K562 (cell line): Measurements from ENCODE around the gene POLN. TPM values are rescaled to one million over a fixed set of nuclear protein-coding genes. Genes with fewer than 3 reads are reported as not detected.

ENCODE experiments used
- ATAC-seq: fragments of 200-7000 bp; cut with Tn5 transposase; 3 replicates; pipeline ENCODE4 v1.9.1; 2020; ENCODE audit warnings: moderate library complexity
- BruUV-seq: library from RNA; stranded (reverse); fragments of 400-500 nt; replicated peaks from 2 replicates; lab custom pipeline; 2021; lab: Mats Ljungman, UMichigan
- CTCF ChIA-PET: fragments of 300-600 bp; formaldehyde crosslinking; extraction: SDS; loops from one replicate; lab custom pipeline; 2021; ENCODE audit warnings: low intra/inter-chr PET ratio; lab: Yijun Ruan, JAX
- POLR2A ChIA-PET: fragments of 300-600, 350-650 bp; sonication (Branson Sonifier 250); formaldehyde crosslinking; extraction: SDS; loops from one replicate; lab custom pipeline; 2021; ENCODE audit warnings: antibody characterized with exemption, inconsistent platforms; lab: Yijun Ruan, JAX
- DNase-seq, 4 experiments: peaks; one replicate each; pipeline versions ENCODE4 v3.0.0 to v3.0.0-alpha.2; 2011 to 2018; ENCODE audit warnings: low spot score in 3 of 4, mixed read lengths in 3 of 4; ENCODE audit errors: extremely low read depth in 1 of 4
- FAIRE-seq: peaks from 2 replicates; lab custom pipeline; 2011; peaks lifted over from hg19 to GRCh38; lab: Jason Lieb, UNC
- H2AFZ ChIP-seq: 2 replicates; pipeline ENCODE4 v1.6.0; 2011; ENCODE audit warnings: low read depth, low read length, control low read depth, inconsistent platforms
- H3K27ac ChIP-seq: fragments of 200-600 bp; 3 replicates; pipeline ENCODE4 v1.8.0; 2011; ENCODE audit warnings: low read depth, mild to moderate bottlenecking, control low read depth, inconsistent platforms, low read length, moderate library complexity, mixed read lengths; ENCODE audit errors: extremely low read depth
- H3K27me3 ChIP-seq, 2 experiments: fragments of 300-600 bp in 1 of 2; 2 replicates in 1 of 2; 3 replicates in 1 of 2; pipeline versions ENCODE4 v1.6.0 to v1.8.0; 2011; ENCODE audit warnings: inconsistent platforms in 2 of 2, low read length in 2 of 2, mild to moderate bottlenecking in 1 of 2, mixed read lengths in 1 of 2, moderate library complexity in 1 of 2; ENCODE audit not compliant: control insufficient read depth in 2 of 2, insufficient read depth in 2 of 2
- H3K36me3 ChIP-seq: fragments of 300-600 bp; 3 replicates; pipeline ENCODE4 v1.8.0; 2011; ENCODE audit warnings: mild to moderate bottlenecking, low read length, inconsistent platforms; ENCODE audit not compliant: control insufficient read depth, insufficient read depth
- H3K4me1 ChIP-seq, 2 experiments: fragments of 200-600 bp in 1 of 2; replicated peaks in 1 of 2; 2 replicates in 1 of 2; 3 replicates in 1 of 2; pipeline versions ENCODE4 v1.5.1 to v1.8.0; 2011; ENCODE audit warnings: inconsistent platforms in 2 of 2, low read length in 2 of 2, mild to moderate bottlenecking in 1 of 2, mixed read lengths in 1 of 2, moderate library complexity in 1 of 2; ENCODE audit not compliant: control insufficient read depth in 2 of 2, insufficient read depth in 2 of 2
- H3K4me2 ChIP-seq: 2 replicates; pipeline ENCODE4 v1.6.1; 2011; ENCODE audit warnings: low read length, control low read depth, inconsistent platforms, mixed read lengths; ENCODE audit not compliant: insufficient read depth
- H3K4me3 ChIP-seq: fragments of 200-600 bp; sonication (generic), shearing (Covaris generic); 2 replicates; pipeline ENCODE4 v1.5.1; 2016; ENCODE audit warnings: control low read depth, inconsistent platforms
- H3K79me2 ChIP-seq: fragments of 200-600 bp; 3 replicates; pipeline ENCODE4 v1.8.0; 2011; ENCODE audit warnings: low read length, inconsistent platforms; ENCODE audit not compliant: control insufficient read depth, insufficient read depth
- H3K9ac ChIP-seq, 2 experiments: 2 replicates each; pipeline versions ENCODE4 v1.6.0 to v1.6.1; 2011; ENCODE audit warnings: low read depth in 2 of 2, low read length in 2 of 2, control low read depth in 1 of 2, inconsistent platforms in 1 of 2, mild to moderate bottlenecking in 1 of 2, mixed read lengths in 1 of 2; ENCODE audit not compliant: insufficient read depth in 1 of 2
- H3K9me1 ChIP-seq: one replicate; pipeline ENCODE4 v1.6.0; 2011; ENCODE audit warnings: inconsistent platforms, mild to moderate bottlenecking, low read length, moderate library complexity; ENCODE audit not compliant: control insufficient read depth, insufficient read depth
- H3K9me3 ChIP-seq: replicated peaks from 2 replicates; pipeline ENCODE4 v1.5.1; 2011; ENCODE audit warnings: low read depth, low read length, inconsistent platforms; ENCODE audit not compliant: control insufficient read depth, insufficient read depth
- H4K20me1 ChIP-seq: replicated peaks from 2 replicates; pipeline ENCODE4 v1.6.1; 2011; ENCODE audit warnings: low read length, inconsistent platforms, mixed read lengths; ENCODE audit not compliant: control insufficient read depth, insufficient read depth
- ADNP ChIP-seq: fragments of 200-800 bp; sonication (Bioruptor generic); IDR thresholded peaks from 2 replicates; pipeline ENCODE4 v1.6.1; 2016; ENCODE audit warnings: missing genetic modification characterization, missing compliant biosample characterization
- CBX1 ChIP-seq: sonication (generic); IDR thresholded peaks from 2 replicates; pipeline ENCODE4 v1.6.1; 2016; ENCODE audit warnings: antibody characterized with exemption, low read depth, mild to moderate bottlenecking
- HOXB6 ChIP-seq: fragments of 250-450 bp; sonication (Bioruptor Pico); IDR thresholded peaks from 2 replicates; pipeline ENCODE4 v1.5.1; 2022; ENCODE audit warnings: mild to moderate bottlenecking, borderline replicate concordance
- IFI16 ChIP-seq: fragments of 250-450 bp; sonication (Bioruptor Pico); IDR thresholded peaks from 2 replicates; pipeline ENCODE4 v2.1.2; 2022; ENCODE audit warnings: mild to moderate bottlenecking, inconsistent platforms
- KAT2B ChIP-seq: IDR thresholded peaks from one replicate; pipeline ENCODE4 v1.6.1; 2012; ENCODE audit warnings: low read depth, mild to moderate bottlenecking, control low read depth, inconsistent platforms, low read length, moderate library complexity
- MXD1 ChIP-seq: fragments of 250-450 bp; sonication (Bioruptor Pico); IDR thresholded peaks from 2 replicates; pipeline ENCODE4 v1.8.0; 2021; ENCODE audit warnings: borderline replicate concordance, mild to moderate bottlenecking, moderate library complexity; ENCODE audit not compliant: poor library complexity, severe bottlenecking
- PATZ1 ChIP-seq: fragments of 250-450 bp; sonication (Bioruptor Pico); IDR thresholded peaks from 2 replicates; pipeline ENCODE4 v1.5.0; 2020; ENCODE audit warnings: mild to moderate bottlenecking, borderline replicate concordance
- POLR2G ChIP-seq: fragments of 200-400 bp; formaldehyde crosslinking; IDR thresholded peaks from 2 replicates; pipeline ENCODE4 v1.6.1; 2017; ENCODE audit warnings: low read depth, mild to moderate bottlenecking, antibody characterized with exemption, low read length, moderate library complexity
- THRAP3 ChIP-seq: fragments of 450-650 bp; IDR thresholded peaks from 2 replicates; pipeline ENCODE4 v1.6.1; 2016; ENCODE audit warnings: mild to moderate bottlenecking, inconsistent platforms, borderline replicate concordance
- ZNF41 ChIP-seq: fragments of 250-450 bp; sonication (Bioruptor Pico); conservative IDR thresholded peaks from 2 replicates; pipeline ENCODE4 v1.4.0; 2020; ENCODE audit warnings: mild to moderate bottlenecking
- ZNF77 ChIP-seq: fragments of 250-450 bp; sonication (Bioruptor Pico); IDR thresholded peaks from 2 replicates; pipeline ENCODE4 v1.5.0; 2020
- WGBS: fragments of 100-300 bp; shearing (Covaris generic); methylation state at CpG from one replicate; pipeline ENCODE4 v1.1.6; 2016; ENCODE audit warnings: low coverage, mixed read lengths; ENCODE audit not compliant: insufficient coverage; ENCODE audit errors: missing lambda C conversion rate; 5-methylcytosine and 5-hydroxymethylcytosine counted together
- in situ Hi-C: fragments of 300-500 bp; cut with MboI; formaldehyde crosslinking; loops from 4 replicates; pipeline ENCODE4 v1.15.0; 2018; ENCODE audit warnings: inconsistent platforms, mixed read lengths
- intact Hi-C: fragments of 100-400 bp; cut with micrococcal nuclease; formaldehyde crosslinking; loops from 2 replicates; pipeline ENCODE4 v1.14.2; 2022
- polyA plus RNA-seq, 8 experiments: library from polyadenylated mRNA; depleted of rRNA in 4 of 8; stranded (reverse) in 5 of 8; unstranded in 3 of 8; fragments of >200 nt; fragmentation: Nextera tagmentation in 2 of 8; fragmentation: Illumina TruSeq in 1 of 8; extraction: Ambion mirVana in 2 of 8; extraction: Trizol in 1 of 8; gene quantifications; 2 replicates each; pipeline versions ENCODE4 v1.2.1 to v1.2.3, GENCODE V29; 2011 to 2014; ENCODE audit warnings: inconsistent platforms in 1 of 8, missing spikeins in 1 of 8
- total RNA-seq, 7 experiments: library from RNA; depleted of rRNA in 6 of 7; stranded (reverse); fragments of >200 nt in 6 of 7; fragmentation: Illumina TruSeq in 2 of 7; extraction: Trizol in 2 of 7; gene quantifications; 2 replicates each; pipeline versions ENCODE4 v1.2.1 to v1.2.3, GENCODE V29; 2011 to 2021; ENCODE audit warnings: low replicate concordance in 1 of 7

Gene POLN
- total and polyA plus RNA-seq, 9 of the 15 experiments (the other 6 are each of a cell fraction or from before 2014, with no cell fraction given), result 0.08 to 0.91 (median 0.32) TPM

DNA sequence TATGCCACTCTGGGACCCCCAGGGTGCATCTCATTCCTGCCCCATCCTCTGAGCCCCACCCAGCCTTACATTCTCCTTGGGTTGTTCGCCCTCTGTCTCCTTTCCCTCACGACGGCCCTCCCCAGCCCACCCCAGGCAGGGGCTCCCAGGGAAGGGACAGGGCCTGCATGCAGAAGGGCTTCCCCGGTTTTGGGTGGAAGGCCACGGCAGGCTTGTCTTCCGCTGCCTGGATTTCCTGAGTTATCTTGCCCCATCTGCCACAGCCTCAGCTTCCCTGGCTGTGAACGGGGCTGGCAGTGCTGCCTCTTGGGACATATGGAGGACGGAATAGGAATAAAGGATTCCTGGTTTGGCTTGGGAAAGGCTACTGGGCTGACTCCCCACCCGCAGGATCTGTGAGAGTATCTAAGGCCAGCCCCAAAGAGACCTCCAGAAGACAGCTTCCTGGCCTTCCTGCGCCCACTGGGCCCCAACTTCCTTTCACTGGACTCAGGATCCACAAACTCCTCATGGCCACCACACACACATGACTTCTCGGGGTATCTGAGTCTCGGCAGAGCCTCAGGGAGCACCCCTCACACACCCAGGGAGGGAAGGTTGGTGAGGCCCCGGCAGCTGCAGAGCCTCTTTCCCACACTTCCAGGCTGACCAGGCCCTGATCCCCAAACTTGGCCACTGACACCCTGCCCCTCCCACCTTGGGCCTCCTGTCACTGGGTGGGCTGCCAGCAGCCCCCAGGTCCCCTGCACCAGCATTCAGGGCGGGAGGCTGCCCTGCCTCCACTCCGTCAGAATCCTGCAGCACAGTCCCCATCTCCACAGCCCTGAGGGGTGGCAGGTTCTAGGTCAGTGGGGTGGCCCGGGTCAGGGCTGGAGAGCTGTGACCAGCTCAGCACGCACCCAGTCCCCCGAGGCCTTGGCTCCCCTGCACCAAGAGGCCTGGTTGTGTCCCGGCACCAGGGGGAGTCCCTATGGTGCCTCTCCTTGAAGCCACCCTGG lies 23.5 kb upstream of the POLN start:
- 68% methylated on average over 14 of the region's 19 CpGs for WGBS

GRCh38 chr4:2264481-2265041 lies 22.6 kb upstream of the POLN start:
- no peak overlapping the region for H3K4me3 ChIP-seq
- DNase-seq (no peak), ATAC-seq (no peak), FAIRE-seq (no peak)
- H3K9me1 ChIP-seq, result no peaks in the 10 kb centered on the region
- no TSS peak for BruUV-seq
- H3K27ac ChIP-seq, result no peak overlapping the region
- intact Hi-C loops, result loop anchor here (5.0 kb wide), 1 partner anchor 153 kb away; the partner anchor contains the start of genes CFAP99 and ZFYVE28
- peaks cover 21 to 80% of the 10 kb centered on the region in 2 experiments for H3K4me1 ChIP-seq
- no peaks in the 10 kb centered on the region for H3K27me3 ChIP-seq
- H3K36me3 ChIP-seq, result no peaks in the 10 kb centered on the region
- POLR2A ChIA-PET, result interaction anchor here (0.6 to 1.0 kb wide), 3 partner anchors 15 to 344 kb away, joined by 3 read pairs; no protein-coding TSS in a partner anchor
- in situ Hi-C loops, result no loop called here
- H3K9ac ChIP-seq, result no peak overlapping the region
- no peak overlapping the region for H2AFZ ChIP-seq
- CTCF ChIA-PET, result no interaction called here
- WGBS, result 42% methylated on average over 3 of the region's 6 CpGs
- no peaks in the 10 kb centered on the region for H4K20me1 ChIP-seq
- no peaks in the 10 kb centered on the region for H3K9me3 ChIP-seq
- H3K4me2 ChIP-seq, result no peak overlapping the region
- peaks cover 5% of the 10 kb centered on the region; the same call in 1 of the 3 replicates for H3K79me2 ChIP-seq
- no peak for TF ChIP-seq HOXB6 (CRISPR knock-in tag)
- no peak for TF ChIP-seq CBX1
- no peak for TF ChIP-seq IFI16 (CRISPR knock-in tag)
- TF ChIP-seq ZNF77 (CRISPR knock-in tag), result no peak
- TF ChIP-seq KAT2B, result no peak
- no peak for TF ChIP-seq ZNF41 (CRISPR knock-in tag)
- no peak for TF ChIP-seq MXD1
- TF ChIP-seq PATZ1 (CRISPR knock-in tag), result no peak
- TF ChIP-seq ADNP (tag), result no peak

More for the DNA sequence above, 23.5 kb upstream of the POLN start:
- H2AFZ ChIP-seq, result no peak overlapping the region
- ChIA-PET POLR2A (interaction anchor here (0.6 to 1.0 kb wide), 2 partner anchors 16 to 1335 kb away, joined by 3 read pairs; no protein-coding TSS in a partner anchor), CTCF (no interaction called here)
- TF ChIP-seq THRAP3 (no peak), POLR2G (0 out of 2 replicates have a peak, but pooled peaks have one; percentile 20)
- H3K27me3 ChIP-seq, result no peaks in the 10 kb centered on the region
- no peak for ATAC-seq
- no TSS peak for BruUV-seq
- no peak overlapping the region for H3K4me3 ChIP-seq
- H3K4me1 ChIP-seq, result peaks cover 20 to 80% of the 10 kb centered on the region in 2 experiments
- H3K36me3 ChIP-seq, result no peaks in the 10 kb centered on the region; the same call in 2 of the 3 replicates
- DNase-seq, result no peak
- no peaks in the 10 kb centered on the region for H4K20me1 ChIP-seq
- peak overlapping the region in 1 of 2 experiments; percentile 81; a peak in 2 of 4 replicates for H3K9ac ChIP-seq
- no peak overlapping the region for H3K4me2 ChIP-seq
- intact Hi-C loops, result no loop called here
- H3K9me3 ChIP-seq, result no peaks in the 10 kb centered on the region
- no peaks in the 10 kb centered on the region for H3K9me1 ChIP-seq
- FAIRE-seq, result no peak
- peaks cover 4% of the 10 kb centered on the region; the same call in 1 of the 3 replicates for H3K79me2 ChIP-seq
- H3K27ac ChIP-seq, result no peak overlapping the region
- in situ Hi-C loops, result no loop called here
